ENCODE results near the gene VWA3A. TPM values are rescaled to one million over a fixed set of nuclear protein-coding genes. Genes with fewer than 3 reads are reported as not detected.

VWA3A gene
- total and polyA plus RNA-seq, 2 experiments from 2014 or later, result 0.45 TPM; not detected in 1

- ATAC-seq (peak; percentile 78), DNase-seq (ENCODE audit: low spot score) (peak; percentile 60)
- Histone ChIP-seq H3K4me3 (no peak overlapping the region), H3F3A (replicated peaks; ENCODE audit: low read depth) (no peaks in the 10 kb centered on the region), H3K27me3 (ENCODE audit: insufficient read depth) (no peaks in the 10 kb centered on the region), H3K79me2 (replicated peaks; ENCODE audit: insufficient read depth) (no peaks in the 10 kb centered on the region), H3K9me2 (ENCODE audit: insufficient read depth) (no peaks in the 10 kb centered on the region), H3K4me2 (no peak overlapping the region), H3K4me1 (ENCODE audit: insufficient read depth) (no peaks in the 10 kb centered on the region), H3K27ac (ENCODE audit: low read depth) (no peak overlapping the region), H4K20me1 (replicated peaks; ENCODE audit: insufficient read depth) (no peaks in the 10 kb centered on the region), H2AFZ (no peak overlapping the region), H3K36me3 (ENCODE audit: insufficient read depth) (no peaks in the 10 kb centered on the region)
- TF ChIP-seq REST (IDR thresholded peaks at IDR 0.05; ENCODE audit: unreplicated experiment) (peak; percentile 40), JUNB (IDR thresholded peaks at IDR 0.05; ENCODE audit: unreplicated experiment) (no peak), EZH2 (IDR thresholded peaks at IDR 0.05; ENCODE audit: low read depth, unreplicated experiment) (no peak), CTCF (conservative IDR thresholded peaks at IDR 0.05; ENCODE audit: low read depth in 2 of 2) (peak; percentile 27 to 45)
- no peaks in the 10 kb centered on the region; the same call in 2 of the 3 replicates for H3K9me3 Mint-ChIP-seq
- H3K4me1 Mint-ChIP-seq, result no peaks in the 10 kb centered on the region
- peaks cover 9% of the 10 kb centered on the region for H3K27me3 Mint-ChIP-seq (ENCODE audit: insufficient read depth, low read depth, poor library complexity)
- no peak overlapping the region for H3K27ac Mint-ChIP-seq
- H3K4me3 Mint-ChIP-seq, result no peak overlapping the region
- no peaks in the 10 kb centered on the region; the same call in 2 of the 3 replicates for H3K36me3 Mint-ChIP-seq (ENCODE audit: low read depth)
Measured at GRCh38 chr16:22120440-22120839, 28.1 kb downstream of the VWA3A start.

- Mint-ChIP-seq H3K27me3 (ENCODE audit: insufficient read depth, low read depth, poor library complexity) (peaks cover 11% of the 10 kb centered on the region), H3K27ac (no peak overlapping the region), H3K4me1 (no peaks in the 10 kb centered on the region), H3K36me3 (ENCODE audit: low read depth) (no peaks in the 10 kb centered on the region), H3K9me3 (no peaks in the 10 kb centered on the region; the same call in 2 of the 3 replicates), H3K4me3 (no peak overlapping the region; the same call in 2 of the 3 replicates)
- no peaks in the 10 kb centered on the region for H3K4me1 ChIP-seq (ENCODE audit: insufficient read depth)
- H3K4me3 ChIP-seq, result no peak overlapping the region
- no peaks in the 10 kb centered on the region for H4K20me1 ChIP-seq (replicated peaks; ENCODE audit: insufficient read depth)
- no peaks in the 10 kb centered on the region for H3K79me2 ChIP-seq (replicated peaks; ENCODE audit: insufficient read depth)
- H3F3A ChIP-seq (replicated peaks; ENCODE audit: low read depth), result no peaks in the 10 kb centered on the region
- H3K36me3 ChIP-seq (ENCODE audit: insufficient read depth), result no peaks in the 10 kb centered on the region
- no peaks in the 10 kb centered on the region for H3K9me2 ChIP-seq (ENCODE audit: insufficient read depth)
- H2AFZ ChIP-seq, result no peak overlapping the region
- no peak overlapping the region for H3K4me2 ChIP-seq
- no peak for ATAC-seq
- H3K27me3 ChIP-seq (ENCODE audit: insufficient read depth), result no peaks in the 10 kb centered on the region
- no peak overlapping the region for H3K27ac ChIP-seq (ENCODE audit: low read depth)
- no peak for DNase-seq (ENCODE audit: low spot score)
- no peak for TF ChIP-seq ETS1 (IDR thresholded peaks at IDR 0.05)
- TF ChIP-seq ZNF462 (CRISPR knock-in tag; IDR thresholded peaks at IDR 0.05), result no peak
- TF ChIP-seq JUNB (IDR thresholded peaks at IDR 0.05; ENCODE audit: unreplicated experiment), result no peak
Measured at GRCh38 chr16:22122239-22122638, 29.9 kb downstream of the VWA3A start.
